Peyer's patch (tissue), 4 donors: Measurements from ENCODE around the gene TECTB.

Source experiments
- POLR2A ChIP-seq, 2 donors: fragments of 450-650 bp; IDR thresholded peaks; one replicate each; pipeline ENCODE4 v1.5.1; 2017; ENCODE audit warnings: antibody characterized with exemption in 2 of 2, mild to moderate bottlenecking in 2 of 2, moderate library complexity in 2 of 2
- TF ChIP-seq, protein P1 (sequence below), 6 experiments: fragments of 450-650 bp in 4 of 6; fragments of 200-600 bp in 2 of 6; sonication (generic) in 1 of 6; IDR thresholded peaks; one replicate each; pipeline ENCODE4 v1.5.1; 2017 to 2019; ENCODE audit warnings: antibody characterized with exemption in 6 of 6, mild to moderate bottlenecking in 3 of 6, moderate library complexity in 1 of 6

DNA sequence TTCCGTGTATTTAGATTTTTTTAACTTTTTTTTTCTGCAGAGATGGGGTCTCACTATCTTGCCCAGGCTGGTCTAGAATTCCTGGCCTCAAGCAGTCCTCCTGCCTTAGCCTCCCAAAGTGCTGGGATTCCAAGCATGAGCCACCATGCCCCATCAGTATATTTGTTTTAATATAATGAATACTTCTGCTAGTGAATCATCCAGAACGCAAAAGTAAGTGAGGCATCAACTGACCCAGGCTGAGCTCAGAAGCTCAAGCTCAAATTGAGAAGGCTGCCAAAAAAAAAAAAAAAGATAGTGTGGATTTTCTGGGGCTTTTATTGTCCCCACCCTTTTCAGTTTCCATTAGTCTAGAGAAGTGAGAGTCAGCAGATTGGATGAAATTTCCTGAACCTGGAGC, 39.0 kb upstream of the TECTB start:
- TF ChIP-seq, protein P1, sequence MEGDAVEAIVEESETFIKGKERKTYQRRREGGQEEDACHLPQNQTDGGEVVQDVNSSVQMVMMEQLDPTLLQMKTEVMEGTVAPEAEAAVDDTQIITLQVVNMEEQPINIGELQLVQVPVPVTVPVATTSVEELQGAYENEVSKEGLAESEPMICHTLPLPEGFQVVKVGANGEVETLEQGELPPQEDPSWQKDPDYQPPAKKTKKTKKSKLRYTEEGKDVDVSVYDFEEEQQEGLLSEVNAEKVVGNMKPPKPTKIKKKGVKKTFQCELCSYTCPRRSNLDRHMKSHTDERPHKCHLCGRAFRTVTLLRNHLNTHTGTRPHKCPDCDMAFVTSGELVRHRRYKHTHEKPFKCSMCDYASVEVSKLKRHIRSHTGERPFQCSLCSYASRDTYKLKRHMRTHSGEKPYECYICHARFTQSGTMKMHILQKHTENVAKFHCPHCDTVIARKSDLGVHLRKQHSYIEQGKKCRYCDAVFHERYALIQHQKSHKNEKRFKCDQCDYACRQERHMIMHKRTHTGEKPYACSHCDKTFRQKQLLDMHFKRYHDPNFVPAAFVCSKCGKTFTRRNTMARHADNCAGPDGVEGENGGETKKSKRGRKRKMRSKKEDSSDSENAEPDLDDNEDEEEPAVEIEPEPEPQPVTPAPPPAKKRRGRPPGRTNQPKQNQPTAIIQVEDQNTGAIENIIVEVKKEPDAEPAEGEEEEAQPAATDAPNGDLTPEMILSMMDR (IDR thresholded peaks at IDR 0.05), result no peak
- TF ChIP-seq POLR2A (IDR thresholded peaks at IDR 0.05), result no peak
